HepG2 (cell line): Measurements from ENCODE around the gene MAPRE3. TPM values are rescaled to one million over a fixed set of nuclear protein-coding genes. Genes with fewer than 3 reads are reported as not detected.
A peak's percentile ranks its signal among the peaks of the same experiment; 100 is the strongest.

Experiments used
- GZF1 ChIP-seq: sonication (generic); formaldehyde crosslinking; IDR thresholded peaks from 2 replicates; pipeline ENCODE4 v1.5.1; 2020; ENCODE audit warnings: mild to moderate bottlenecking, missing genetic modification reagents
- HNF4G ChIP-seq, 2 experiments: sonication (generic) in 1 of 2; formaldehyde crosslinking in 1 of 2; IDR thresholded peaks; 2 replicates each; pipeline versions ENCODE4 v1.4.0 to v1.6.1; 2011 to 2020; ENCODE audit warnings: borderline replicate concordance in 2 of 2, low read depth in 2 of 2, mild to moderate bottlenecking in 2 of 2, low read length in 1 of 2, missing genetic modification reagents in 1 of 2, moderate library complexity in 1 of 2
- KLF12 ChIP-seq: sonication (generic); formaldehyde crosslinking; IDR thresholded peaks from 2 replicates; pipeline ENCODE4 v1.4.0; 2020; ENCODE audit warnings: missing genetic modification reagents, borderline replicate concordance
- KMT2A ChIP-seq: sonication (generic); formaldehyde crosslinking; IDR thresholded peaks from 2 replicates; pipeline ENCODE4 v1.4.0; 2020; ENCODE audit warnings: missing genetic modification reagents
- PHB2 ChIP-seq: fragments of 450-650 bp; IDR thresholded peaks from 2 replicates; pipeline ENCODE4 v1.6.1; 2018; ENCODE audit not compliant: partially characterized antibody
- ZNF337 ChIP-seq: sonication (generic); formaldehyde crosslinking; IDR thresholded peaks from 2 replicates; pipeline ENCODE4 v1.5.1; 2020; ENCODE audit warnings: missing genetic modification reagents, low read depth, mild to moderate bottlenecking, borderline replicate concordance
- ZNF460 ChIP-seq: sonication (generic); formaldehyde crosslinking; IDR thresholded peaks from 2 replicates; pipeline ENCODE4 v1.5.1; 2020; ENCODE audit warnings: missing genetic modification reagents, mild to moderate bottlenecking, borderline replicate concordance
- ZZZ3 ChIP-seq: sonication (generic); formaldehyde crosslinking; IDR thresholded peaks from 2 replicates; pipeline ENCODE4 v1.4.0; 2020; ENCODE audit warnings: missing genetic modification reagents, mild to moderate bottlenecking, borderline replicate concordance
- polyA plus RNA-seq, 8 experiments: library from polyadenylated mRNA; depleted of rRNA in 3 of 8; stranded (reverse) in 7 of 8; unstranded in 1 of 8; fragments of >200 nt; fragmentation: Illumina TruSeq in 4 of 8; extraction: Trizol in 4 of 8; gene quantifications; 2 replicates each; pipeline versions ENCODE4 v1.2.1 to v1.2.3, GENCODE V29; 2011 to 2016; ENCODE audit warnings: low read depth in 4 of 8, missing spikeins in 1 of 8, mixed read lengths in 1 of 8; ENCODE audit not compliant: insufficient read depth in 1 of 8
- total RNA-seq, 5 experiments: library from RNA; depleted of rRNA; stranded (reverse); fragments of >200 nt; fragmentation: Illumina TruSeq; extraction: Trizol; gene quantifications; 2 replicates each; pipeline ENCODE4 v1.2.3, GENCODE V29; 2016; ENCODE audit warnings: low read depth in 1 of 5
- TF ChIP-seq, protein P1 (sequence below): sonication (generic); formaldehyde crosslinking; IDR thresholded peaks from 2 replicates; pipeline ENCODE4 v1.8.0; 2022; ENCODE audit warnings: low read depth, missing genetic modification reagents
- TF ChIP-seq, protein P2 (sequence below): sonication (generic); formaldehyde crosslinking; IDR thresholded peaks from 2 replicates; pipeline ENCODE4 v1.5.1; 2020; ENCODE audit warnings: mild to moderate bottlenecking, missing genetic modification reagents, borderline replicate concordance
- TF ChIP-seq, protein P3 (sequence below): sonication (generic); formaldehyde crosslinking; conservative IDR thresholded peaks from 2 replicates; pipeline ENCODE4 v1.8.1; 2023; ENCODE audit warnings: missing genetic modification reagents
- TF ChIP-seq, protein P4 (sequence below): sonication (generic); formaldehyde crosslinking; IDR thresholded peaks from 2 replicates; pipeline ENCODE4 v1.8.0; 2022; ENCODE audit warnings: missing genetic modification reagents, mild to moderate bottlenecking, borderline replicate concordance

The MAPRE3 gene
- total and polyA plus RNA-seq, 2 of the 13 experiments (the other 11 are each of a cell fraction or from before 2014, with no cell fraction given) = 0.31 to 0.91 TPM

DNA sequence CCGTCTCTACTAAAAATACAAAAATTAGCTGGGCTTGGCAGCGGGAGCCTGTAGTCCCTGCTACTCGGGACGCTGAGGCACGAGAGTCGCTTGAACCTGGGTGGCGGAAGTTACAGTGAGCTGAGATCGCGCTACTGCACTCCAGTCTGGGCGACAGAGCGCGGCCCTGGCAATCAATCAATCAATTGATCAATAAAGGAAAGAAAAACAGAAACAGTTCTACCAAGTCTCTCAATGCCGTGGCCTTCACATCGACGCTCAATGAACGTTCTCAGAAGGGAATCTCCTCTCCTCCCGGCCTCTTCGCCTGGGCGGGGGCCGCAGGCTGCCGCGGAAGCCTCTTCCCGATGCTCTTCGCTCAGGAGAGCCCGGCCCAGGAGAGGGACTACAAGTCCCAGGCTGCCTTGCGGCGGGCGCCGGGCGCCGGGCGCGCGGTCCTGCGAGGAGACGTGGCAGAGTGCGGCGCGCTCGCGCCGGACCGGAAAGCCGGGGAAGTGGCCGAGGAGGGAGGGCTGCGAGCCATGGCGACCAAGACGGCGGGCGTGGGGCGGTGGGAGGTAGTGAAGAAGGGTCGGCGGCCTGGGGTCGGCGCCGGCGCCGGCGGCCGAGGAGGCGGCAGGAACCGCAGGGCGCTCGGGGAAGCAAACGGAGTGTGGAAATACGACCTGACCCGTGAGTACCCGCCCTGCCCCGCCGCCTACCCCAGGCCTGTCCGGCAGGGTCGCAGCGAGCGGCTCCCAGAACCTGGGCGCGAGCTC, 62.2 kb downstream of the MAPRE3 start, which contains the start of gene TMEM214 (continued):
- TF ChIP-seq, protein P1, sequence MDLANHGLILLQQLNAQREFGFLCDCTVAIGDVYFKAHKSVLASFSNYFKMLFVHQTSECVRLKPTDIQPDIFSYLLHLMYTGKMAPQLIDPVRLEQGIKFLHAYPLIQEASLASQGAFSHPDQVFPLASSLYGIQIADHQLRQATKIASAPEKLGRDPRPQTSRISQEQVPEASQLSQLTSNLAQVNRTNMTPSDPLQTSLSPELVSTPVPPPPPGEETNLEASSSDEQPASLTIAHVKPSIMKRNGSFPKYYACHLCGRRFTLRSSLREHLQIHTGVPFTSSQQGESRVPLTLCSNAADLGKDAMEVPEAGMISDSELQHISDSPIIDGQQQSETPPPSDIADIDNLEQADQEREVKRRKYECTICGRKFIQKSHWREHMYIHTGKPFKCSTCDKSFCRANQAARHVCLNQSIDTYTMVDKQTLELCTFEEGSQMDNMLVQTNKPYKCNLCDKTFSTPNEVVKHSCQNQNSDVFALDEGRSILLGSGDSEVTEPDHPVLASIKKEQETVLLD = peak; percentile 54; the same call in 1 of the 2 replicates
- TF ChIP-seq ZNF337 (CRISPR knock-in tag) = peak; percentile 80; the same call in 1 of the 2 replicates
- peak; percentile 59; the same call in 1 of the 2 replicates for TF ChIP-seq KMT2A (CRISPR knock-in tag)
- peak; percentile 87 for TF ChIP-seq KLF12 (CRISPR knock-in tag)
- no peak for TF ChIP-seq PHB2
- TF ChIP-seq ZNF460 (CRISPR knock-in tag) = no peak
- TF ChIP-seq HNF4G (IDR thresholded peaks at IDR 0.05; ENCODE audit: borderline replicate concordance, low read depth, low read length) = no peak
- TF ChIP-seq HNF4G (CRISPR knock-in tag; IDR thresholded peaks at IDR 0.05; ENCODE audit: borderline replicate concordance, low read depth) = peak; percentile 24; the same call in 1 of the 2 replicates
- TF ChIP-seq, protein P2, sequence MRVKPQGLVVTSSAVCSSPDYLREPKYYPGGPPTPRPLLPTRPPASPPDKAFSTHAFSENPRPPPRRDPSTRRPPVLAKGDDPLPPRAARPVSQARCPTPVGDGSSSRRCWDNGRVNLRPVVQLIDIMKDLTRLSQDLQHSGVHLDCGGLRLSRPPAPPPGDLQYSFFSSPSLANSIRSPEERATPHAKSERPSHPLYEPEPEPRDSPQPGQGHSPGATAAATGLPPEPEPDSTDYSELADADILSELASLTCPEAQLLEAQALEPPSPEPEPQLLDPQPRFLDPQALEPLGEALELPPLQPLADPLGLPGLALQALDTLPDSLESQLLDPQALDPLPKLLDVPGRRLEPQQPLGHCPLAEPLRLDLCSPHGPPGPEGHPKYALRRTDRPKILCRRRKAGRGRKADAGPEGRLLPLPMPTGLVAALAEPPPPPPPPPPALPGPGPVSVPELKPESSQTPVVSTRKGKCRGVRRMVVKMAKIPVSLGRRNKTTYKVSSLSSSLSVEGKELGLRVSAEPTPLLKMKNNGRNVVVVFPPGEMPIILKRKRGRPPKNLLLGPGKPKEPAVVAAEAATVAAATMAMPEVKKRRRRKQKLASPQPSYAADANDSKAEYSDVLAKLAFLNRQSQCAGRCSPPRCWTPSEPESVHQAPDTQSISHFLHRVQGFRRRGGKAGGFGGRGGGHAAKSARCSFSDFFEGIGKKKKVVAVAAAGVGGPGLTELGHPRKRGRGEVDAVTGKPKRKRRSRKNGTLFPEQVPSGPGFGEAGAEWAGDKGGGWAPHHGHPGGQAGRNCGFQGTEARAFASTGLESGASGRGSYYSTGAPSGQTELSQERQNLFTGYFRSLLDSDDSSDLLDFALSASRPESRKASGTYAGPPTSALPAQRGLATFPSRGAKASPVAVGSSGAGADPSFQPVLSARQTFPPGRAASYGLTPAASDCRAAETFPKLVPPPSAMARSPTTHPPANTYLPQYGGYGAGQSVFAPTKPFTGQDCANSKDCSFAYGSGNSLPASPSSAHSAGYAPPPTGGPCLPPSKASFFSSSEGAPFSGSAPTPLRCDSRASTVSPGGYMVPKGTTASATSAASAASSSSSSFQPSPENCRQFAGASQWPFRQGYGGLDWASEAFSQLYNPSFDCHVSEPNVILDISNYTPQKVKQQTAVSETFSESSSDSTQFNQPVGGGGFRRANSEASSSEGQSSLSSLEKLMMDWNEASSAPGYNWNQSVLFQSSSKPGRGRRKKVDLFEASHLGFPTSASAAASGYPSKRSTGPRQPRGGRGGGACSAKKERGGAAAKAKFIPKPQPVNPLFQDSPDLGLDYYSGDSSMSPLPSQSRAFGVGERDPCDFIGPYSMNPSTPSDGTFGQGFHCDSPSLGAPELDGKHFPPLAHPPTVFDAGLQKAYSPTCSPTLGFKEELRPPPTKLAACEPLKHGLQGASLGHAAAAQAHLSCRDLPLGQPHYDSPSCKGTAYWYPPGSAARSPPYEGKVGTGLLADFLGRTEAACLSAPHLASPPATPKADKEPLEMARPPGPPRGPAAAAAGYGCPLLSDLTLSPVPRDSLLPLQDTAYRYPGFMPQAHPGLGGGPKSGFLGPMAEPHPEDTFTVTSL = no peak
- TF ChIP-seq, protein P3, sequence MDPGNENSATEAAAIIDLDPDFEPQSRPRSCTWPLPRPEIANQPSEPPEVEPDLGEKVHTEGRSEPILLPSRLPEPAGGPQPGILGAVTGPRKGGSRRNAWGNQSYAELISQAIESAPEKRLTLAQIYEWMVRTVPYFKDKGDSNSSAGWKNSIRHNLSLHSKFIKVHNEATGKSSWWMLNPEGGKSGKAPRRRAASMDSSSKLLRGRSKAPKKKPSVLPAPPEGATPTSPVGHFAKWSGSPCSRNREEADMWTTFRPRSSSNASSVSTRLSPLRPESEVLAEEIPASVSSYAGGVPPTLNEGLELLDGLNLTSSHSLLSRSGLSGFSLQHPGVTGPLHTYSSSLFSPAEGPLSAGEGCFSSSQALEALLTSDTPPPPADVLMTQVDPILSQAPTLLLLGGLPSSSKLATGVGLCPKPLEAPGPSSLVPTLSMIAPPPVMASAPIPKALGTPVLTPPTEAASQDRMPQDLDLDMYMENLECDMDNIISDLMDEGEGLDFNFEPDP = no peak
- TF ChIP-seq, protein P4, sequence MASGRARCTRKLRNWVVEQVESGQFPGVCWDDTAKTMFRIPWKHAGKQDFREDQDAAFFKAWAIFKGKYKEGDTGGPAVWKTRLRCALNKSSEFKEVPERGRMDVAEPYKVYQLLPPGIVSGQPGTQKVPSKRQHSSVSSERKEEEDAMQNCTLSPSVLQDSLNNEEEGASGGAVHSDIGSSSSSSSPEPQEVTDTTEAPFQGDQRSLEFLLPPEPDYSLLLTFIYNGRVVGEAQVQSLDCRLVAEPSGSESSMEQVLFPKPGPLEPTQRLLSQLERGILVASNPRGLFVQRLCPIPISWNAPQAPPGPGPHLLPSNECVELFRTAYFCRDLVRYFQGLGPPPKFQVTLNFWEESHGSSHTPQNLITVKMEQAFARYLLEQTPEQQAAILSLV = peak; percentile 82
- peak; percentile 62 for TF ChIP-seq ZZZ3 (CRISPR knock-in tag)
- TF ChIP-seq GZF1 (CRISPR knock-in tag) = no peak
